ENCODE results near the gene METTL1.

- TF ChIP-seq CTCF (IDR thresholded peaks at IDR 0.05) (no peak), POLR2A (IDR thresholded peaks at IDR 0.05) (no peak)
Observed at GRCh38 chr12:57800965-57801364, 29.1 kb upstream of the METTL1 start.
